Measurements from ENCODE around the gene SOX6. TPM values are rescaled to one million over a fixed set of nuclear protein-coding genes. Genes with fewer than 3 reads are reported as not detected.

The SOX6 gene
- total RNA-seq, 4 donors from 2014 or later, result 5.7 to 23.8 (median 18.4) TPM

- TF ChIP-seq EP300 (IDR thresholded peaks at IDR 0.05) (no peak), CTCF (IDR thresholded peaks at IDR 0.05) (no peak), POLR2A (IDR thresholded peaks at IDR 0.05) (no peak)
- Histone ChIP-seq H3K9me3 (peaks cover 0 to 10% (median 0%) of the 10 kb centered on the region in 4 donors), H3K27me3 (no peaks in the 10 kb centered on the region), H3K4me1 (no peaks in the 10 kb centered on the region), H3K36me3 (no peaks in the 10 kb centered on the region), H3K27ac (no peak overlapping the region), H3K4me3 (no peak overlapping the region)
- 96 to 99% methylated on average over 5 of the region's 5 CpGs for WGBS, 2 donors
- DNase-seq (ENCODE audit: low spot score in 2 of 2), result no peak
These were observed 219.5 kb downstream of the SOX6 start for GRCh38 chr11:16136792-16137390.

- TF ChIP-seq EP300 (IDR thresholded peaks at IDR 0.05) (no peak), CTCF (IDR thresholded peaks at IDR 0.05) (no peak), POLR2A (IDR thresholded peaks at IDR 0.05) (no peak)
- no peak overlapping the region for H3K27ac ChIP-seq
- no peak for DNase-seq (ENCODE audit: low spot score in 2 of 2)
- H3K36me3 ChIP-seq, result no peaks in the 10 kb centered on the region
- no peaks in the 10 kb centered on the region for H3K4me1 ChIP-seq
- no peaks in the 10 kb centered on the region for H3K27me3 ChIP-seq
- peaks cover 0 to 10% (median 0%) of the 10 kb centered on the region in 4 donors for H3K9me3 ChIP-seq
- H3K4me3 ChIP-seq, result no peak overlapping the region
- 85 to 97% methylated on average over 3 of the region's 3 CpGs for WGBS, 2 donors
These were observed 222.5 kb downstream of the SOX6 start for GRCh38 chr11:16133867-16134266.

GRCh38 chr11:16127732-16128131 lies 228.6 kb downstream of the SOX6 start:
- Histone ChIP-seq H3K27me3 (no peaks in the 10 kb centered on the region), H3K27ac (no peak overlapping the region), H3K4me1 (peaks cover 0 to 7% (median 0%) of the 10 kb centered on the region in 4 donors), H3K4me3 (no peak overlapping the region), H3K9me3 (no peaks in the 10 kb centered on the region), H3K36me3 (no peaks in the 10 kb centered on the region)
- TF ChIP-seq EP300 (IDR thresholded peaks at IDR 0.05) (no peak), CTCF (IDR thresholded peaks at IDR 0.05) (no peak), POLR2A (IDR thresholded peaks at IDR 0.05) (no peak)
- DNase-seq (ENCODE audit: low spot score in 2 of 2), result no peak

GRCh38 chr11:16126362-16126761 lies 230.0 kb downstream of the SOX6 start:
- Histone ChIP-seq H3K36me3 (no peaks in the 10 kb centered on the region), H3K9me3 (no peaks in the 10 kb centered on the region), H3K4me3 (no peak overlapping the region), H3K27ac (peak overlapping the region in 1 of 4 donors; percentile 4), H3K4me1 (peaks cover 0 to 7% (median 0%) of the 10 kb centered on the region in 4 donors), H3K27me3 (no peaks in the 10 kb centered on the region)
- TF ChIP-seq CTCF (IDR thresholded peaks at IDR 0.05) (no peak), POLR2A (IDR thresholded peaks at IDR 0.05) (no peak), EP300 (IDR thresholded peaks at IDR 0.05) (no peak)
- DNase-seq (ENCODE audit: low spot score in 2 of 2), result no peak

- no peak overlapping the region for H3K4me3 ChIP-seq
- H3K9me3 ChIP-seq, result no peaks in the 10 kb centered on the region
- TF ChIP-seq CTCF (IDR thresholded peaks at IDR 0.05) (no peak), EP300 (IDR thresholded peaks at IDR 0.05) (no peak), POLR2A (IDR thresholded peaks at IDR 0.05) (no peak)
- H3K27me3 ChIP-seq, result no peaks in the 10 kb centered on the region
- H3K4me1 ChIP-seq, result peaks cover 0 to 7% (median 0%) of the 10 kb centered on the region in 4 donors
- no peak for DNase-seq (ENCODE audit: low spot score in 2 of 2)
- peak overlapping the region in 1 of 4 donors; percentile 4 for H3K27ac ChIP-seq
- no peaks in the 10 kb centered on the region for H3K36me3 ChIP-seq
These were observed 230.6 kb downstream of the SOX6 start for GRCh38 chr11:16125796-16126195.
